IMR-90 (cell line): ENCODE measurements around the gene ITGAE. TPM values are rescaled to one million over a fixed set of nuclear protein-coding genes. Genes with fewer than 3 reads are reported as not detected.

Experiments
- ATAC-seq: fragments of 200-7000 bp; cut with Tn5 transposase; 2 replicates; pipeline ENCODE4 v1.9.1; 2020; ENCODE audit warnings: low read depth, mild to moderate bottlenecking, moderate library complexity
- BruUV-seq: library from RNA; stranded (reverse); fragments of 400-500 nt; replicated peaks from 2 replicates; lab custom pipeline; 2021; lab: Mats Ljungman, UMichigan
- CTCF ChIA-PET: fragments of 300-600 bp; formaldehyde crosslinking; extraction: SDS; loops from one replicate; lab custom pipeline; 2021; ENCODE audit warnings: antibody characterized with exemption; lab: Yijun Ruan, JAX
- POLR2A ChIA-PET: fragments of 300-600 bp; sonication (Branson Sonifier 250); formaldehyde crosslinking; loops from one replicate; lab custom pipeline; 2022; ENCODE audit warnings: antibody characterized with exemption; ENCODE audit not compliant: unreplicated experiment; lab: Charles Lee
- DNase-seq: peaks from one replicate; pipeline ENCODE4 v3.0.0; 2013
- H2AFZ ChIP-seq: replicated peaks from 2 replicates; pipeline ENCODE3; 2013; ENCODE audit warnings: low read length, mild to moderate bottlenecking; ENCODE audit not compliant: poor library complexity
- H2AK5ac ChIP-seq: 2 replicates; pipeline ENCODE4 v1.6.1; 2013; ENCODE audit warnings: low read depth, low read length, inconsistent platforms
- H2AK9ac ChIP-seq: replicated peaks from 2 replicates; pipeline ENCODE3; 2013; ENCODE audit warnings: mild to moderate bottlenecking, low read depth, low read length, moderate library complexity; ENCODE audit not compliant: poor library complexity
- H2BK120ac ChIP-seq: 2 replicates; pipeline ENCODE4 v1.6.1; 2013; ENCODE audit warnings: low read depth, low read length, inconsistent platforms
- H2BK15ac ChIP-seq: 3 replicates; pipeline ENCODE4 v1.6.1; 2013; ENCODE audit warnings: low read depth, low read length, inconsistent platforms
- H2BK20ac ChIP-seq: 2 replicates; pipeline ENCODE4 v1.6.1; 2013; ENCODE audit warnings: low read depth, mild to moderate bottlenecking, inconsistent platforms, low read length, moderate library complexity
- H2BK5ac ChIP-seq: 2 replicates; pipeline ENCODE4 v1.6.1; 2013; ENCODE audit warnings: mild to moderate bottlenecking, low read depth, low read length, inconsistent platforms; ENCODE audit not compliant: poor library complexity, severe bottlenecking
- H3K14ac ChIP-seq: replicated peaks from 2 replicates; pipeline ENCODE4 v1.6.1; 2013; ENCODE audit warnings: low read depth, low read length, inconsistent platforms
- H3K18ac ChIP-seq: 2 replicates; pipeline ENCODE4 v1.6.1; 2013; ENCODE audit warnings: low read depth, low read length, control low read depth
- H3K23ac ChIP-seq: 2 replicates; pipeline ENCODE4 v1.6.1; 2013; ENCODE audit warnings: low read depth, low read length, inconsistent platforms
- H3K27ac ChIP-seq: 2 replicates; pipeline ENCODE4 v1.5.1; 2013; ENCODE audit warnings: mild to moderate bottlenecking, control low read depth, low read length; ENCODE audit not compliant: insufficient read depth
- H3K27me3 ChIP-seq: 2 replicates; pipeline ENCODE4 v1.6.1; 2013; ENCODE audit warnings: low read length; ENCODE audit not compliant: control insufficient read depth, insufficient read depth
- H3K36me3 ChIP-seq: 2 replicates; pipeline ENCODE4 v1.6.1; 2013; ENCODE audit warnings: low read length, mixed read lengths; ENCODE audit not compliant: control insufficient read depth, insufficient read depth
- H3K4ac ChIP-seq: 2 replicates; pipeline ENCODE4 v1.6.1; 2013; ENCODE audit warnings: low read depth, low read length, inconsistent platforms
- H3K4me1 ChIP-seq: 2 replicates; pipeline ENCODE4 v1.6.1; 2013; ENCODE audit warnings: low read length, mixed read lengths; ENCODE audit not compliant: control insufficient read depth, insufficient read depth
- H3K4me2 ChIP-seq: 2 replicates; pipeline ENCODE4 v1.6.1; 2013; ENCODE audit warnings: low read depth, mild to moderate bottlenecking, control low read depth, low read length, moderate library complexity
- H3K4me3 ChIP-seq: 2 replicates; pipeline ENCODE4 v1.5.1; 2013; ENCODE audit warnings: low read depth, mild to moderate bottlenecking, control low read depth, low read length, moderate library complexity; ENCODE audit not compliant: insufficient read depth
- H3K56ac ChIP-seq: 2 replicates; pipeline ENCODE4 v1.6.1; 2013; ENCODE audit warnings: low read length, inconsistent platforms; ENCODE audit not compliant: insufficient read depth; ENCODE audit errors: extremely low read depth
- H3K79me1 ChIP-seq, 2 experiments: 2 replicates each; pipeline ENCODE4 v1.6.1; 2013; ENCODE audit warnings: low read length in 2 of 2, inconsistent platforms in 1 of 2, low read depth in 1 of 2
- H3K9ac ChIP-seq: 2 replicates; pipeline ENCODE4 v1.6.1; 2013; ENCODE audit warnings: low read depth, low read length, control low read depth
- H3K9me1 ChIP-seq: 2 replicates; pipeline ENCODE4 v1.6.1; 2013; ENCODE audit warnings: low read length, inconsistent platforms; ENCODE audit not compliant: insufficient read depth
- H3K9me3 ChIP-seq: 2 replicates; pipeline ENCODE4 v1.6.1; 2013; ENCODE audit warnings: low read length; ENCODE audit not compliant: control insufficient read depth, insufficient read depth
- H4K20me1 ChIP-seq: 2 replicates; pipeline ENCODE4 v1.6.1; 2013; ENCODE audit warnings: low read length, inconsistent platforms; ENCODE audit not compliant: insufficient read depth
- H4K5ac ChIP-seq: 2 replicates; pipeline ENCODE4 v1.6.1; 2013; ENCODE audit warnings: mild to moderate bottlenecking, low read depth, low read length, control low read depth
- H4K8ac ChIP-seq, 2 experiments: 2 replicates each; pipeline ENCODE4 v1.6.1; 2013; ENCODE audit warnings: low read depth in 2 of 2, low read length in 2 of 2, control low read depth in 1 of 2, inconsistent platforms in 1 of 2
- H4K91ac ChIP-seq: 2 replicates; pipeline ENCODE4 v1.6.1; 2013; ENCODE audit warnings: low read depth, low read length, inconsistent platforms; ENCODE audit not compliant: insufficient read depth
- BHLHE40 ChIP-seq: fragments of 150-350 bp; IDR thresholded peaks from 2 replicates; pipeline ENCODE4 v1.6.1; 2016; ENCODE audit warnings: mild to moderate bottlenecking, low read depth, low read length
- CEBPB ChIP-seq: IDR thresholded peaks from 2 replicates; pipeline ENCODE4 v1.6.1; 2012; ENCODE audit warnings: low read depth, low read length, improper control_type of control experiment
- CHD1 ChIP-seq: IDR thresholded peaks from 2 replicates; pipeline ENCODE4 v1.6.1; 2012; ENCODE audit warnings: low read depth, low read length, improper control_type of control experiment
- ELK1 ChIP-seq: fragments of 150-350 bp; IDR thresholded peaks from 2 replicates; pipeline ENCODE4 v1.6.1; 2016; ENCODE audit warnings: low read depth, mild to moderate bottlenecking, low read length, moderate library complexity, borderline replicate concordance
- FOS ChIP-seq: fragments of 150-350 bp; IDR thresholded peaks from 2 replicates; pipeline ENCODE4 v1.6.1; 2016; ENCODE audit warnings: low read depth, low read length
- MAFK ChIP-seq: IDR thresholded peaks from 2 replicates; pipeline ENCODE4 v1.6.1; 2012; ENCODE audit warnings: low read depth, low read length, improper control_type of control experiment
- MAZ ChIP-seq: IDR thresholded peaks from 2 replicates; pipeline ENCODE4 v1.6.1; 2012; ENCODE audit warnings: low read depth, mild to moderate bottlenecking, low read length, improper control_type of control experiment, moderate library complexity, borderline replicate concordance
- MXI1 ChIP-seq: IDR thresholded peaks from 2 replicates; pipeline ENCODE4 v1.6.1; 2012; ENCODE audit warnings: low read depth, mild to moderate bottlenecking, low read length, moderate library complexity, borderline replicate concordance
- NFE2L2 ChIP-seq: fragments of 150-350 bp; IDR thresholded peaks from 2 replicates; pipeline ENCODE4 v1.6.1; 2016; ENCODE audit warnings: low read depth, mild to moderate bottlenecking, low read length
- POLR2A ChIP-seq: IDR thresholded peaks from 2 replicates; pipeline ENCODE4 v1.6.1; 2012; ENCODE audit warnings: mild to moderate bottlenecking, low read depth, low read length
- RAD21 ChIP-seq: IDR thresholded peaks from 2 replicates; pipeline ENCODE4 v1.6.1; 2012; ENCODE audit warnings: low read length, improper control_type of control experiment
- RCOR1 ChIP-seq: IDR thresholded peaks from 2 replicates; pipeline ENCODE4 v1.6.1; 2012; ENCODE audit warnings: mild to moderate bottlenecking, low read length, improper control_type of control experiment; ENCODE audit not compliant: insufficient replicate concordance
- RFX5 ChIP-seq: IDR thresholded peaks from 2 replicates; pipeline ENCODE4 v1.8.0; 2012; ENCODE audit warnings: low read depth, mild to moderate bottlenecking, low read length, moderate library complexity
- SMC3 ChIP-seq: fragments of 150-350 bp; IDR thresholded peaks from 2 replicates; pipeline ENCODE4 v1.6.1; 2016; ENCODE audit warnings: low read depth, mild to moderate bottlenecking, antibody characterized with exemption, low read length, moderate library complexity
- USF2 ChIP-seq: fragments of 150-350 bp; IDR thresholded peaks from 2 replicates; pipeline ENCODE4 v1.6.1; 2017; ENCODE audit warnings: mild to moderate bottlenecking, antibody characterized with exemption, low read length, low read depth
- WGBS, 2 experiments: methylation state at CpG; one replicate each; pipeline versions ENCODE4 v1.1.5 to v1.1.7; 2013; ENCODE audit warnings: missing lambda C conversion rate in 2 of 2; ENCODE audit not compliant: insufficient read length in 1 of 2; ENCODE audit errors: extremely low coverage in 2 of 2; 5-methylcytosine and 5-hydroxymethylcytosine counted together
- dilution Hi-C: fragments of 300-500 bp; cut with HindIII; formaldehyde crosslinking; loops from one replicate; pipeline ENCODE4 v1.14.3; 2018; ENCODE audit warnings: low sequenced_read_pairs; ENCODE audit not compliant: unreplicated experiment
- in situ Hi-C: fragments of 300-500 bp; cut with MboI; formaldehyde crosslinking; loops from 3 replicates; pipeline ENCODE4 v1.14.3; 2019; ENCODE audit warnings: low sequenced_read_pairs, inconsistent platforms, mixed read lengths
- intact Hi-C: fragments of 100-400 bp; cut with micrococcal nuclease; formaldehyde crosslinking; loops from 2 replicates; pipeline ENCODE4 v1.10.0; 2022
- polyA plus RNA-seq, 3 experiments: library from polyadenylated mRNA; depleted of rRNA; stranded (reverse); fragments of >200 nt; gene quantifications; 2 replicates each; pipeline ENCODE4 v1.2.3, GENCODE V29; 2012; ENCODE audit warnings: low replicate concordance in 1 of 3
- total RNA-seq: library from RNA; depleted of rRNA; stranded (reverse); fragments of >200 nt; gene quantifications from 2 replicates; pipeline ENCODE4 v1.2.3, GENCODE V29; 2012
- TF ChIP-seq, protein P1 (sequence below): conservative IDR thresholded peaks from 2 replicates; pipeline ENCODE4 v1.5.1; 2012; ENCODE audit warnings: mild to moderate bottlenecking, low read depth, low read length, improper control_type of control experiment

ITGAE gene
- total and polyA plus RNA-seq, 2 of the 4 experiments (the other 2 are of a cell fraction) = 54.1 to 60.8 TPM

GRCh38 chr17:3801347-3801746 is 359 bp upstream of the ITGAE start:
- no peak overlapping the region for H2AFZ ChIP-seq
- peak overlapping the region; percentile 48 for H2AK9ac ChIP-seq
- peak overlapping the region; percentile 72 for H3K4ac ChIP-seq
- no peak overlapping the region for H2BK120ac ChIP-seq
- H3K9me3 ChIP-seq = no peaks in the 10 kb centered on the region
- H4K20me1 ChIP-seq = peaks cover 18% of the 10 kb centered on the region
- peak overlapping the region; percentile 95; the same call in 1 of the 2 replicates for H2AK5ac ChIP-seq
- dilution Hi-C loops (no loop called here), in situ Hi-C loops (loop anchor here (25.0 kb wide), 1 partner anchor 764 kb away; no protein-coding TSS in a partner anchor), intact Hi-C loops (no loop called here)
- POLR2A ChIA-PET = no interaction called here
- H3K27ac ChIP-seq = 0 out of 2 replicates have a peak overlapping the region, but pooled peaks have one; percentile 1
- peak overlapping the region in 1 of 2 experiments; percentile 7; a peak in 1 of 4 replicates for H4K8ac ChIP-seq
- H2BK15ac ChIP-seq = peak overlapping the region; percentile 87; the same call in 2 of the 3 replicates
- H4K5ac ChIP-seq = no peak overlapping the region
- WGBS, 2 experiments = 100% methylated on average over 1 of the region's 7 CpGs; no CpG with 5 or more reads in 1 of the 2 experiments
- H3K18ac ChIP-seq = peak overlapping the region; percentile 46; the same call in 1 of the 2 replicates
- TF ChIP-seq MAZ (no peak), MAFK (no peak), MXI1 (no peak), ELK1 (no peak), POLR2A (no peak), FOS (no peak), USF2 (no peak), RFX5 (no peak), CHD1 (no peak), NFE2L2 (no peak), BHLHE40 (no peak), RAD21 (no peak), CEBPB (no peak), SMC3 (no peak), RCOR1 (no peak)
- TF ChIP-seq, protein P1, sequence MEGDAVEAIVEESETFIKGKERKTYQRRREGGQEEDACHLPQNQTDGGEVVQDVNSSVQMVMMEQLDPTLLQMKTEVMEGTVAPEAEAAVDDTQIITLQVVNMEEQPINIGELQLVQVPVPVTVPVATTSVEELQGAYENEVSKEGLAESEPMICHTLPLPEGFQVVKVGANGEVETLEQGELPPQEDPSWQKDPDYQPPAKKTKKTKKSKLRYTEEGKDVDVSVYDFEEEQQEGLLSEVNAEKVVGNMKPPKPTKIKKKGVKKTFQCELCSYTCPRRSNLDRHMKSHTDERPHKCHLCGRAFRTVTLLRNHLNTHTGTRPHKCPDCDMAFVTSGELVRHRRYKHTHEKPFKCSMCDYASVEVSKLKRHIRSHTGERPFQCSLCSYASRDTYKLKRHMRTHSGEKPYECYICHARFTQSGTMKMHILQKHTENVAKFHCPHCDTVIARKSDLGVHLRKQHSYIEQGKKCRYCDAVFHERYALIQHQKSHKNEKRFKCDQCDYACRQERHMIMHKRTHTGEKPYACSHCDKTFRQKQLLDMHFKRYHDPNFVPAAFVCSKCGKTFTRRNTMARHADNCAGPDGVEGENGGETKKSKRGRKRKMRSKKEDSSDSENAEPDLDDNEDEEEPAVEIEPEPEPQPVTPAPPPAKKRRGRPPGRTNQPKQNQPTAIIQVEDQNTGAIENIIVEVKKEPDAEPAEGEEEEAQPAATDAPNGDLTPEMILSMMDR = no peak
- H2BK20ac ChIP-seq = peak overlapping the region; percentile 62; the same call in 1 of the 2 replicates
- H3K36me3 ChIP-seq = 0 out of 2 replicates have a peak, but pooled peaks cover 4% of the 10 kb centered on the region
- no peaks in the 10 kb centered on the region for H3K27me3 ChIP-seq
- no peak overlapping the region for H3K4me3 ChIP-seq
- no peak for ATAC-seq
- H3K4me1 ChIP-seq = peaks cover 25% of the 10 kb centered on the region
- no peak overlapping the region for H3K56ac ChIP-seq
- peak overlapping the region; percentile 69; the same call in 1 of the 2 replicates for H3K23ac ChIP-seq
- H3K79me1 ChIP-seq = peaks cover 0 to 17% of the 10 kb centered on the region in 2 experiments; a peak in 2 of 4 replicates
- H3K9ac ChIP-seq = no peak overlapping the region
- no peak overlapping the region for H3K4me2 ChIP-seq
- DNase-seq = no peak
- peaks cover 23% of the 10 kb centered on the region for H3K9me1 ChIP-seq
- CTCF ChIA-PET = no interaction called here
- no TSS peak for BruUV-seq
- peak overlapping the region; percentile 28 for H3K14ac ChIP-seq
- peak overlapping the region; percentile 1 for H2BK5ac ChIP-seq
- peak overlapping the region; percentile 12; the same call in 1 of the 2 replicates for H4K91ac ChIP-seq
